Ovary (tissue), 9 donors: ENCODE measurements around the gene TDO2. TPM values are rescaled to one million over a fixed set of nuclear protein-coding genes. Genes with fewer than 3 reads are reported as not detected.
"Not testable (repeated sequence)": the region's sequence is repeated elsewhere in the genome, so short reads cannot be mapped to it uniquely, and the experiment has no call there.

Experiments
- DNase-seq, 5 donors: peaks; one replicate each; pipeline ENCODE4 v3.0.0-alpha.2; 2019 to 2020
- H3K27ac ChIP-seq, 2 donors: fragments of 200-600 bp; one replicate each; pipeline versions ENCODE4 v1.5.1 to v1.8.0; 2019 to 2022
- H3K27me3 ChIP-seq: fragments of 200-600 bp; one replicate; pipeline ENCODE4 v1.8.0; 2022
- H3K36me3 ChIP-seq: fragments of 200-600 bp; sonication (generic); one replicate; pipeline ENCODE4 v1.5.1; 2019
- H3K4me1 ChIP-seq: one replicate; pipeline ENCODE4 v1.8.1; 2013; ENCODE audit warnings: mild to moderate bottlenecking, moderate library complexity; ENCODE audit not compliant: insufficient read depth
- H3K4me3 ChIP-seq: fragments of 200-600 bp; sonication (generic); one replicate; pipeline ENCODE4 v1.5.1; 2017
- H3K9me3 ChIP-seq, 2 donors: fragments of 200-600 bp in 1 of 2; sonication (generic) in 1 of 2; one replicate each; pipeline versions ENCODE4 v1.5.1 to v1.8.1; 2013 to 2019; ENCODE audit warnings: mild to moderate bottlenecking in 1 of 2, moderate library complexity in 1 of 2
- EP300 ChIP-seq: sonication (generic); formaldehyde crosslinking; IDR thresholded peaks from one replicate; pipeline ENCODE4 v1.6.1; 2017; ENCODE audit warnings: antibody characterized with exemption
- POLR2A ChIP-seq: fragments of 450-650 bp; IDR thresholded peaks from one replicate; pipeline ENCODE4 v1.6.1; 2017; ENCODE audit warnings: antibody characterized with exemption, mild to moderate bottlenecking, moderate library complexity
- WGBS, 3 donors: extraction: QIAGEN DNeasy Blood & Tissue Kit in 1 of 3; methylation state at CpG; one replicate each; pipeline versions ENCODE4 v1.1.5 to v1.1.7; 2013 to 2017; 5-methylcytosine and 5-hydroxymethylcytosine counted together
- intact Hi-C, 4 donors: fragments of 100-400 bp; cut with DNase I; formaldehyde crosslinking; loops; one replicate each; pipeline versions ENCODE4 v1.11.0 to v1.15.1; 2022 to 2023
- polyA plus RNA-seq, 2 donors: library from polyadenylated mRNA; stranded (reverse); fragments of 200-250 nt in 1 of 2; fragments of 350-450 nt in 1 of 2; fragmentation: Illumina TruSeq in 1 of 2; extraction: RNeasy Lipid Tissue Mini Kit (QIAGEN cat#74804) in 1 of 2; gene quantifications; one replicate each; pipeline ENCODE4 v1.2.3, GENCODE V29; 2013 to 2014
- total RNA-seq, 7 donors: library from RNA; depleted of rRNA in 2 of 7; stranded (reverse); fragments of >200 nt in 2 of 7; fragmentation: NEBNext Ultra II Directional in 3 of 7; extraction: Animal tissue kit (Norgen Biotek cat#: 25700) in 3 of 7; gene quantifications; one replicate each; pipeline versions ENCODE4 v1.1.0 to v1.2.4, GENCODE V29; 2016 to 2023
- TF ChIP-seq, protein P1 (sequence below), 3 donors: fragments of 450-650 bp in 2 of 3; fragments of 200-600 bp in 1 of 3; IDR thresholded peaks; one replicate each; pipeline versions ENCODE4 v1.5.1 to v1.8.0; 2016 to 2022; ENCODE audit warnings: antibody characterized with exemption in 3 of 3, mild to moderate bottlenecking in 1 of 3
- donor health status: DM: no; HTN: no; CAD: no; lungs with moderate emphysema.
- donor health status: DM: no; HTN: no; CAD: no.
- donor health status: Bipolar disorder and iron deficiency.
- donor health status: DM: yes; HTN: yes; CAD: no.
- donor health status: DM: no; HTN: no; CAD: no.
- donor health status: DM: yes; HTN: yes; CAD: no.

Gene TDO2
- total and polyA plus RNA-seq, 9 donors, result 0.08 to 2.5 (median 0.61) TPM; not detected in 3

DNA sequence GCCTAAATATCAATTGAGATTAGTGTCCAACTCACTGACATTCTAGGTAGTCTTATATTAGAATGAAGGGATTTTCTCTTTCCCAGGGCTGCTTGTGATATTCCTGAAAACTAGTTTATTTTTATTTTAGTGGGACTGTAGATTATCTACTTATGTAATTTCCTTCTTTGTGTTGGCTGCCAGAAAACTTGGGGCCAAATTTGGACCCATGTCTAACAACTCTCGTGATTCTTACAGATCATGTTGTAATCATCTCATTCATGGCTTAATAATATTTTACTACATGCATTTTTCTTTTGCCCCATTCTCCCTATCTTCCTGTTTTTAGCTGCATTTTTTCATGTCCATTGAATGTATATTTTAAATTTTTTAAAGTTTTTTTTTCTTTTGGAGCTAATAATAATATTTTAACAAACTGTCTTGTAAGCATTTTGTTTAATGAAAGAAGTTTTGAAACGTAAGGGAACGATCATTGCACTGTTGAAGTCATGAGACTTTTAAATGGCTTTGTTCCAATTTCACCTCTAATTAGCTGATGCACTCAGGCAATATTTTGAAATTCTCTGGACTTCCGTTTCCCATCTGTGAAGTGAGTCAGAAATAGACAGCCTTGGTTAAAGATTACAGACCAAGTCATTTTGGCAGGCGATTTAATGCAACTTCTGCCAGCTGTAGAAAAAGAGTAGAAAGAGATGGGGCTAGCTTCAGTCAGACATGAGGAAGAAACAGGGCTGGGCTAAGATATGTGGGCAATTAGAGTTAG lies 14.3 kb upstream of the TDO2 start:
- no peaks in the 10 kb centered on the region for H3K4me1 ChIP-seq
- no peak overlapping the region for H3K4me3 ChIP-seq
- intact Hi-C loops, result no loop called here
- DNase-seq, result peak in 1 of 5 donors; percentile 36
- no peaks in the 10 kb centered on the region for H3K36me3 ChIP-seq
- no peaks in the 10 kb centered on the region for H3K27me3 ChIP-seq
- 3 to 6% (median 4%) methylated on average over 5 of the region's 5 CpGs for WGBS, 3 donors
- no peak overlapping the region for H3K27ac ChIP-seq
- no peak for TF ChIP-seq POLR2A
- no peak for TF ChIP-seq EP300
- TF ChIP-seq, protein P1, sequence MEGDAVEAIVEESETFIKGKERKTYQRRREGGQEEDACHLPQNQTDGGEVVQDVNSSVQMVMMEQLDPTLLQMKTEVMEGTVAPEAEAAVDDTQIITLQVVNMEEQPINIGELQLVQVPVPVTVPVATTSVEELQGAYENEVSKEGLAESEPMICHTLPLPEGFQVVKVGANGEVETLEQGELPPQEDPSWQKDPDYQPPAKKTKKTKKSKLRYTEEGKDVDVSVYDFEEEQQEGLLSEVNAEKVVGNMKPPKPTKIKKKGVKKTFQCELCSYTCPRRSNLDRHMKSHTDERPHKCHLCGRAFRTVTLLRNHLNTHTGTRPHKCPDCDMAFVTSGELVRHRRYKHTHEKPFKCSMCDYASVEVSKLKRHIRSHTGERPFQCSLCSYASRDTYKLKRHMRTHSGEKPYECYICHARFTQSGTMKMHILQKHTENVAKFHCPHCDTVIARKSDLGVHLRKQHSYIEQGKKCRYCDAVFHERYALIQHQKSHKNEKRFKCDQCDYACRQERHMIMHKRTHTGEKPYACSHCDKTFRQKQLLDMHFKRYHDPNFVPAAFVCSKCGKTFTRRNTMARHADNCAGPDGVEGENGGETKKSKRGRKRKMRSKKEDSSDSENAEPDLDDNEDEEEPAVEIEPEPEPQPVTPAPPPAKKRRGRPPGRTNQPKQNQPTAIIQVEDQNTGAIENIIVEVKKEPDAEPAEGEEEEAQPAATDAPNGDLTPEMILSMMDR (IDR thresholded peaks at IDR 0.05), result no peak
- H3K9me3 ChIP-seq, result no peaks in the 10 kb centered on the region

DNA sequence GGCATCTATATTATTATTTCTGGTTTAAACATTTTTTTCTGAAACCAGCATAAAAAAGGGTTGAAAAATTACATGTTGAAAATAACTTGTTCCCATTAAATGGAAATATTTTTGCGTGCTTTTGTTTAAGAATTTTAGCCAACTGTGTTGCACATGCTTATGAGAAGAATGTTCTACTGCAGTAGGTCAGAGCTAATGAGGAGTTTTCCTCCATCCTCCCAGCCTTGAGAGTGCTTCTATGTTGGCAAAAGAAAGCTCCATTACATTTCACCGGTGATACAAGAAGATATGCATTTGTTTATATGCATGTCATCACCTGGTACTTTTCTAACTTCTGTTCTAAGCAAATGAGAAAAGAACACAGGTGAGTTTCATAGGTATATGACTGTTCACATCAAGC lies 13.6 kb upstream of the TDO2 start:
- intact Hi-C loops, result no loop called here
- TF ChIP-seq EP300, result no peak
- no peak for TF ChIP-seq POLR2A
- TF ChIP-seq, protein P1 (IDR thresholded peaks at IDR 0.05), result no peak
- no peaks in the 10 kb centered on the region for H3K9me3 ChIP-seq
- H3K4me3 ChIP-seq, result no peak overlapping the region
- no peak overlapping the region for H3K27ac ChIP-seq
- no peaks in the 10 kb centered on the region for H3K27me3 ChIP-seq
- no peaks in the 10 kb centered on the region for H3K36me3 ChIP-seq
- no peak for DNase-seq
- H3K4me1 ChIP-seq, result no peaks in the 10 kb centered on the region
- WGBS, 3 donors, result 9 to 17% (median 12%) methylated on average over 2 of the region's 2 CpGs

DNA sequence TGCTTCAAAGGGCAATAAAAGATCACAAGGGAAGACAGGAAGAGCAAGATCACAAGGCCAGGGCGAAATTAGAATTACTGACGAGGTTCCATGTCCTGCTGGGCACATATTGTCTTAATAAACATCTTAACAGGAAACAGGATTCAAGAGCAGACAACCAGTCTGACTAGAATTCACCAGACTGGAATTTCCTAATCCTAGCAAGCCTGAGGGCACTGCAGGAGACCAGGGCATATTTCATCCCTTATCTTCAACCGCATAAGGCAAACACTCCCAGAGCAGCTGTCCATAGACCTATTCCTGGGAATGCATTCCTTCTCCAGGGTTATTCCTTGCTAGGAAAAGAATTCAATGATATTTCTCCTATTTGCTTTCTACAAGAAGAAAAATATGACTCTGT lies 12.4 kb upstream of the TDO2 start:
- no peaks in the 10 kb centered on the region for H3K36me3 ChIP-seq
- H3K27me3 ChIP-seq, result no peaks in the 10 kb centered on the region
- H3K9me3 ChIP-seq, result no peaks in the 10 kb centered on the region
- intact Hi-C loops, result no loop called here
- H3K27ac ChIP-seq, result no peak overlapping the region
- WGBS, 3 donors, result 77 to 82% (median 82%) methylated on average over 3 of the region's 3 CpGs
- H3K4me3 ChIP-seq, result no peak overlapping the region
- TF ChIP-seq POLR2A (no peak), EP300 (no peak)
- TF ChIP-seq, protein P1 (IDR thresholded peaks at IDR 0.05), result no peak
- H3K4me1 ChIP-seq, result no peaks in the 10 kb centered on the region
- DNase-seq, result no peak

DNA sequence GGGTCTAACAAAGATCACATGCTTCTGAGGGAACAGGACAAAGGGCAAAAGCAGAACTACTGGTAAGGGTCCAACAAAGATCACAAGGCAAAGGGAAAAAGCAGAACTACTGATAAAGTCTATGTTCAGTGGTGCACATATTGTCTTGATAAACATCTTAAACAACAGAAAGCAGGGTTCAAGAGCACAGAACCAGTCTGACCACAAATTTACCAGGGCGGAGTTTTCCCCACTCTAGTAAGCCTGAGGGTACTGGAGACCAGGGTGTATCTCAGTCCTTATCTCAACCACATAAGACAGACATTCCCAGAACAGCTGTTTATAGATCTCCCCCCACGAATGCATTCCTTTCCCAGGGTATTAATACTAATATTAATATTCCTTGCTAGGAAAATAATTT lies 5.1 kb upstream of the TDO2 start:
- H3K4me1 ChIP-seq, H3K27ac ChIP-seq, H3K27me3 ChIP-seq, H3K36me3 ChIP-seq, H3K9me3 ChIP-seq, intact Hi-C loops, DNase-seq, H3K4me3 ChIP-seq: not testable (repeated sequence)
- WGBS, 3 donors, result 85 to 90% (median 88%) methylated on average over 2 of the region's 2 CpGs

DNA sequence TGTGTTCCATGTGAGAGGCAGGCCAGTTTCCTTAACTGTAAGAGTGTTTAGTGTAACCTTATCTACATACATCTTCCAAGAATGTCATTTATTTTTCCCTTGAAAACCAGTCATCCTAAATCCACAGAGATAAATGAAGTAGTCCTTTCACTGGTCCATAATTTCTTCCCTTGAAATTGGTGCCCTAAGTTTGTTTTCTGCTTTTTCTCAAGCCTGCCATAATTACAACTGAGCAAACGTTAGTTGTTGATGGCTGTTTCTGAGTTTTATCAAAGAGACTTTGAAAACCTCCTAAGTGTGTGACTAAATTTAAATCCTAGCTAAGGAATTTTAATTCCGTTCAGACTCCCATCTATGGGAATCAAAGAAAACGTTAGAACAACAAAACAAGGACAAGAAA lies 3.6 kb upstream of the TDO2 start:
- no peak overlapping the region for H3K4me3 ChIP-seq
- WGBS, 3 donors, result 2 to 3% (median 3%) methylated on average over 3 of the region's 3 CpGs
- no peaks in the 10 kb centered on the region for H3K9me3 ChIP-seq
- H3K27me3 ChIP-seq, result no peaks in the 10 kb centered on the region
- DNase-seq, result no peak
- no peaks in the 10 kb centered on the region for H3K4me1 ChIP-seq
- intact Hi-C loops, result no loop called here
- no peaks in the 10 kb centered on the region for H3K36me3 ChIP-seq
- TF ChIP-seq EP300 (no peak), POLR2A (no peak)
- TF ChIP-seq, protein P1 (IDR thresholded peaks at IDR 0.05), result no peak
- no peak overlapping the region for H3K27ac ChIP-seq
